Hematopoietic multipotent progenitor cell treated with erythropoietin and hydrocortisone succinate and interleukin-3 and kit ligand, for 8 days (in vitro differentiated cells): ENCODE results near the gene FASN.

ENCODE experiments used
- DNase-seq: peaks from one replicate; pipeline ENCODE4 v3.0.0-alpha.2; 2015

FASN gene

GRCh38 chr17:82037092-82037888 lies 60.7 kb downstream of the FASN start, which contains the start of gene DCXR:
Gene DCXR, minus strand, starts transcription at chr17:82037697. Its CDS starts 15 bp downstream, at chr17:82037682.
- DNase-seq: peak; percentile 97

- DNase-seq: no peak
Measured at GRCh38 chr17:82036634-82037091, 61.4 kb downstream of the FASN start.

GRCh38 chr17:82035956-82036633 lies 61.9 kb downstream of the FASN start:
- DNase-seq: no peak

GRCh38 chr17:82035488-82035887 lies 62.5 kb downstream of the FASN start:
- DNase-seq: no peak

- DNase-seq: no peak
Measured at GRCh38 chr17:82034371-82035011, 63.5 kb downstream of the FASN start.

GRCh38 chr17:82033359-82034085 lies 64.5 kb downstream of the FASN start:
- no peak for DNase-seq

GRCh38 chr17:82031885-82032627 lies 66.0 kb downstream of the FASN start:
- peak; percentile 11 for DNase-seq

GRCh38 chr17:82031303-82031884 lies 66.6 kb downstream of the FASN start, which contains the start of gene RAC3:
Gene RAC3, plus strand, starts transcription at chr17:82031678. Its CDS starts 84 bp downstream, at chr17:82031762.
- no peak for DNase-seq

- DNase-seq: peak; percentile 76
Measured at GRCh38 chr17:82030470-82031302, 67.3 kb downstream of the FASN start.

GRCh38 chr17:82029990-82030469 lies 68.0 kb downstream of the FASN start:
- DNase-seq: no peak

GRCh38 chr17:82029391-82029790 lies 68.6 kb downstream of the FASN start:
- DNase-seq: no peak

- no peak for DNase-seq
Measured at GRCh38 chr17:82028966-82029365, 69.1 kb downstream of the FASN start.
